ENCODE results near the gene GPX5.

GPX5 gene

DNA sequence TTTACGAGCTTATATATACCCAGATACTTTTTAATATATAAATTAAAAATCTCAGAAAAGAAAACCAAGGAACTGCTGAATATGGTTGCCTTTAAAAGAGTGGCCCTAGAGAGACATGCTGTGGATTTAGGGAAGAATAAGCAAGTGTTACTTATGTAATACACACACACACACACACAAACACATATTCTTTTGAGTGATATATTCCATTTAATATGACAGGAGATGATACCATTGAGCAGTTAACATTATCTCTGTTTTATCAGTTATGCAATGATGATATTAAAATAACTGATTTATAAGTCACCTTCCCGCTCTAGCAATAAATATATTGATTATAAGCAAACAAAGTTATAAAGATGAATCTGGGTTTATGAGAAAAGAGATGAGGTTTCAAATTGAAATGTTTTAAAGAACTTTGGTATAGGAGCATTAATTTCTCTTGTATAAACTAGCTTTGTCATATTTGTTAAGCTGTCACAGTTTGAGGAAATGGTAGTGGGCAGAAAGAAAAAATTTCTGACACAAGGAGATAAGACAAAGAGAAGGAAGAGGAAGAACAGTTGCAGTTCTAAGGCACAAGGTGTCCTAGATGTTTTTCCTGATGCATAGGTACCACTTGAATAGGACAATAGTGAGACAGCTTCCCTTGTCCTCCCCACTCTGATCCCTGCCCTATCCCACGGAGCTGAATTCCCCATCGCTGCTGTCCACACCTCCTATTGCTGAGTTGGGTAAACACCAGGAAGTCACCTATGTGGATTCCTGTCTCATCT lies 26.4 kb downstream of the GPX5 start:
- Histone ChIP-seq H4K20me1 (ENCODE audit: insufficient read depth, low read length) (no peaks in the 10 kb centered on the region), H3K4me3 (ENCODE audit: low read length) (no peak overlapping the region), H2AFZ (ENCODE audit: low read length) (no peak overlapping the region), H3K27ac (ENCODE audit: low read length) (no peak overlapping the region), H3K36me3 (replicated peaks; ENCODE audit: insufficient read depth, low read length) (no peaks in the 10 kb centered on the region), H3K79me2 (ENCODE audit: low read length) (no peaks in the 10 kb centered on the region), H3K4me1 (ENCODE audit: low read length) (no peaks in the 10 kb centered on the region), H3F3A (ENCODE audit: insufficient read depth, low read length) (no peaks in the 10 kb centered on the region), H3K4me2 (ENCODE audit: low read depth, low read length) (no peak overlapping the region), H3K9ac (ENCODE audit: low read length) (no peak overlapping the region), H3K9me3 (replicated peaks; ENCODE audit: insufficient read depth, low read length) (no peaks in the 10 kb centered on the region), H3K27me3 (replicated peaks; ENCODE audit: insufficient read depth, low read length) (no peaks in the 10 kb centered on the region), H3K9me2 (replicated peaks; ENCODE audit: insufficient read depth, low read length) (no peaks in the 10 kb centered on the region)
- no peak for DNase-seq
- TF ChIP-seq EZH2phosphoT487 (IDR thresholded peaks at IDR 0.05; ENCODE audit: low read length) (no peak), EZH2 (optimal IDR thresholded peaks at IDR 0.05; ENCODE audit: low read depth, low read length) (no peak)
- TF ChIP-seq, protein P1, sequence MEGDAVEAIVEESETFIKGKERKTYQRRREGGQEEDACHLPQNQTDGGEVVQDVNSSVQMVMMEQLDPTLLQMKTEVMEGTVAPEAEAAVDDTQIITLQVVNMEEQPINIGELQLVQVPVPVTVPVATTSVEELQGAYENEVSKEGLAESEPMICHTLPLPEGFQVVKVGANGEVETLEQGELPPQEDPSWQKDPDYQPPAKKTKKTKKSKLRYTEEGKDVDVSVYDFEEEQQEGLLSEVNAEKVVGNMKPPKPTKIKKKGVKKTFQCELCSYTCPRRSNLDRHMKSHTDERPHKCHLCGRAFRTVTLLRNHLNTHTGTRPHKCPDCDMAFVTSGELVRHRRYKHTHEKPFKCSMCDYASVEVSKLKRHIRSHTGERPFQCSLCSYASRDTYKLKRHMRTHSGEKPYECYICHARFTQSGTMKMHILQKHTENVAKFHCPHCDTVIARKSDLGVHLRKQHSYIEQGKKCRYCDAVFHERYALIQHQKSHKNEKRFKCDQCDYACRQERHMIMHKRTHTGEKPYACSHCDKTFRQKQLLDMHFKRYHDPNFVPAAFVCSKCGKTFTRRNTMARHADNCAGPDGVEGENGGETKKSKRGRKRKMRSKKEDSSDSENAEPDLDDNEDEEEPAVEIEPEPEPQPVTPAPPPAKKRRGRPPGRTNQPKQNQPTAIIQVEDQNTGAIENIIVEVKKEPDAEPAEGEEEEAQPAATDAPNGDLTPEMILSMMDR (IDR thresholded peaks at IDR 0.05; ENCODE audit: low read length), result no peak

DNA sequence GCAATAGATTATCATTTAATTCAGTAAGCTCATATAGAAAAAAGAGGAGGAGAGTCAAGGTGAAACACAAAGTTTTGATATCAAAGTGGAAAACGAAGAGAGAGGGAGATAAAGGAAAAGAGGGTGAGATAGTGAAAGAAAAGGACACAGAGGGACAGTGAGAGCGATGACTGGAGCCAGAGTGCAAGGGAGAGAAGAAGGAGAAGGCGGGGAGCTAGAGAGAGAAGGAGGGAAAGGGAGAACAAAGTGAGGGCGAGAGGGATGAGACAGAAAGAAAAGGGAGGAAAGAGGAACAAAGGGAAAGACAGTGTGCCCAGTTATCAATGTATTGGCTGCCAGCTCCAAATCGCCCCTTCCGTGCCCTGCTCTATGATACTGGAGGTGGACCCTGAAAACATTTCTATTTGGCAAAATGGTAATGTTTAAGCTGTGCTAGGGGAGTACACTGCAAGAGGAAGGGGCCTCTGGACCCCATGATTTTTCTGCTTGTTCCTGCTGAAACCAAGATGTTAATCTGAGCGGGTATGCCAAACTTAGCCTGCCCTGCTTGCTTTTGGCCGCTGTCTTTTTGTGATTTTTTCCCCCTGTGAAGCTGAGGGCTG lies 27.8 kb downstream of the GPX5 start:
- Histone ChIP-seq H3F3A (ENCODE audit: insufficient read depth, low read length) (no peaks in the 10 kb centered on the region), H2AFZ (ENCODE audit: low read length) (no peak overlapping the region), H3K9me3 (replicated peaks; ENCODE audit: insufficient read depth, low read length) (no peaks in the 10 kb centered on the region), H3K27ac (ENCODE audit: low read length) (no peak overlapping the region), H3K27me3 (replicated peaks; ENCODE audit: insufficient read depth, low read length) (no peaks in the 10 kb centered on the region), H3K4me3 (ENCODE audit: low read length) (no peak overlapping the region), H3K9me2 (replicated peaks; ENCODE audit: insufficient read depth, low read length) (no peaks in the 10 kb centered on the region), H3K36me3 (replicated peaks; ENCODE audit: insufficient read depth, low read length) (no peaks in the 10 kb centered on the region), H3K79me2 (ENCODE audit: low read length) (no peaks in the 10 kb centered on the region), H3K4me1 (ENCODE audit: low read length) (no peaks in the 10 kb centered on the region), H3K4me2 (ENCODE audit: low read depth, low read length) (no peak overlapping the region), H3K9ac (ENCODE audit: low read length) (no peak overlapping the region), H4K20me1 (ENCODE audit: insufficient read depth, low read length) (no peaks in the 10 kb centered on the region)
- DNase-seq, result no peak
- TF ChIP-seq EZH2 (optimal IDR thresholded peaks at IDR 0.05; ENCODE audit: low read depth, low read length), result no peak
- TF ChIP-seq EZH2phosphoT487 (IDR thresholded peaks at IDR 0.05; ENCODE audit: low read length), result no peak
- TF ChIP-seq, protein P1 (IDR thresholded peaks at IDR 0.05; ENCODE audit: low read length), result no peak

DNA sequence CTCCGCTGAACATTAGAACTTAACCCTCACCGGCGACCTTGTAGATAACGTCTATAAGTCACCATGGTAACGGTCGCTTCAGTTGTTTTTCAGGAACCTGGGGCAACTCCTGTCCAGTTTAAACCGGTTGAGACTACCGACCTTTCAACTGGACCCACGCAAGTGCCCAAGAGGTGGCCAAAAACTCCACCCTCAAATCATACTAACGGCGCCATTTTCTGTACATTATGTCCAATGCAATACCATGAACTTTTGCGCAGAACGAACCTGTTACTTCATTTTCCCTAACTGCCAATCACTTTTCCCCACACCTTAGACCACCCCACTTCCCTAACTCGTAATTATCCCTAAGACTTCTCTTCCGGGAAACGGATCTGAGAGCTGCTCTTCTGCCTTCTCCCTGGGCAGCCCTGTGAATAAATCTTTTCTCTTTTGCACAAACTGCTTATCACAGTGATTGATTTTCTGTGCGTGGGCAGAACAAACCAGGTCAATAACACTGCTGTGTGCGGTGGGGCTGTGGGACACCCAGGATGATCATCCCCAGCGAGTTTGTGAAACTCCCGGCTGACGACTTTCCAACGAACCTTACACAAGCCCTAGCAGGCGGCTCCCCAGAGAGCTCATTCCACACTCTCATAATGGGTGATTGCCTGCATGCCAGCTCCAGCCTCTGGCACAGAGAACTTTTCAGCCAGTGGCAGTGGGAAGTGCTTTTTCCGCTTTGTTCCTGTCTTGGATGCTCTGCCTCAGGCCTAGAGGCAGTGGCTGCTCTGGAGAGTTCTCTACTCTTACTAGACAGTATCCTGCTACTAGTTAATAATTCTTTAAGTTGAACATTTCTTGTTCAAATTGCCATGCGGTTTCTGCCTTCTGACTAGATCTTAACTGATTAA lies 28.6 kb downstream of the GPX5 start:
- Histone ChIP-seq H3K4me3 (ENCODE audit: low read length) (no peak overlapping the region), H2AFZ (ENCODE audit: low read length) (no peak overlapping the region)
- TF ChIP-seq EZH2 (optimal IDR thresholded peaks at IDR 0.05; ENCODE audit: low read depth, low read length), result no peak
- TF ChIP-seq, protein P1 (IDR thresholded peaks at IDR 0.05; ENCODE audit: low read length), result no peak
- TF ChIP-seq EZH2phosphoT487 (IDR thresholded peaks at IDR 0.05; ENCODE audit: low read length), result no peak

More for the DNA sequence above, 28.6 kb downstream of the GPX5 start:
- Histone ChIP-seq H3K27me3 (replicated peaks; ENCODE audit: insufficient read depth, low read length) (no peaks in the 10 kb centered on the region), H3K4me2 (ENCODE audit: low read depth, low read length) (no peak overlapping the region), H3K36me3 (replicated peaks; ENCODE audit: insufficient read depth, low read length) (no peaks in the 10 kb centered on the region), H3K9me3 (replicated peaks; ENCODE audit: insufficient read depth, low read length) (no peaks in the 10 kb centered on the region), H3K9me2 (replicated peaks; ENCODE audit: insufficient read depth, low read length) (no peaks in the 10 kb centered on the region), H3K4me1 (ENCODE audit: low read length) (no peaks in the 10 kb centered on the region), H3K79me2 (ENCODE audit: low read length) (no peaks in the 10 kb centered on the region), H3K27ac (ENCODE audit: low read length) (no peak overlapping the region), H3K9ac (ENCODE audit: low read length) (no peak overlapping the region), H4K20me1 (ENCODE audit: insufficient read depth, low read length) (no peaks in the 10 kb centered on the region), H3F3A (ENCODE audit: insufficient read depth, low read length) (no peaks in the 10 kb centered on the region)
- no peak for DNase-seq

Measured in MM.1S (cell line).